ENCODE measurements around the gene FGFBP1.
A peak's percentile ranks its signal among the peaks of the same experiment; 100 is the strongest.

FGFBP1 gene

DNA sequence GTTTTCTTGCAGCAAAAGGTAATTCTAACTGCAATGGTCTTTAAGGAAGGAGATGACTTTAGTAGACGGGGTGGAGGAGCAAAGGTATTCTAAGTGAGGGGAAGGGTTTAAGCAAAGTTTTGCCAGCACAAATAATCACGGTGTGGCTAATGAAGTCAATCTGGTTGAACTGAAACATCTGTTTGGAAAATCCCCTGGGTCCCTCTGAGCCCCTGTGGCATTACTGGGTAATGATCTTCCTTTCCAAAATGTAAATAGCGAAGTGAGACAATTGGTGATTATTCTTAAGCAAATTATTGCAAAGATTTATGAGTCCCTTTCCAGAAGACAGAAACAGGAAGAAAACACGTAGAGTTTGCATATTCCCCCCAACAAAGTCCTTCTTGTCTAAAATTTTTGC, 47.2 kb downstream of the FGFBP1 start:
- no peak for FAIRE-seq
- TF ChIP-seq SPI1 (IDR thresholded peaks at IDR 0.05; ENCODE audit: low read depth, low read length) (0 out of 2 replicates have a peak, but pooled peaks have one; percentile 10), POU2F2 (IDR thresholded peaks at IDR 0.05; ENCODE audit: low read depth, low read length) (no peak)

DNA sequence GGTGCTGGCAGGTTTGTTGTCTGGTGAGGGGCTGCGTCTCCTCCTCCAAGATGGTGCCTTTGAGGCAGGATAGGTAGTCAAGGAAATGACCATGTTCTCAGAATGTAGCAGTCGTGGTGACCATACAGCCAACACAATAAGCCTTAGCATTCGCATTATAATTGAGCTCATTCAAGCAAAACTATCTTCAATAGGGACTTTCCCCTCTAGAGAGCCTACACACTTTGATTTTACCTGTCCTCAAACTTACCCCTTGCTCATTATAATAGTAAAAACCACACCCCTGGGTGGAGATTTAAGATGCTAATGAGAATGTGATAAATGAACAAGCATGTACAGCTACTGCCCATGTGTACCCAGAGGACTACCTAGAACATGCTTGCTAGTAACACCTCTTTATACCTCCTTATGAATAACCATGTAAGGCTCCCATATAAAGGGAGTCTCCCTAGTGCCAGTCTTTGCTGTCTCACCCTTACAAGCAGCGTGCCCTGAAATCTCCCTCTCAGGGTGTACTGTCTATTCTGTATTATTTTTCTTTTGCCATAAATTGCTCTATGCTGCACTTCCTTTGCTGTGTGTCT, 48.2 kb downstream of the FGFBP1 start:
- DNase-seq (ENCODE audit: insufficient read length, low spot score) (no peak), FAIRE-seq (peak; percentile 73)
- TF ChIP-seq TAF1 (IDR thresholded peaks at IDR 0.05; ENCODE audit: low read depth, low read length), result no peak
- no peak for TF ChIP-seq PAX5 (IDR thresholded peaks at IDR 0.05; ENCODE audit: insufficient read depth, low read length, severe bottlenecking)
- no peak for TF ChIP-seq POLR2A (IDR thresholded peaks at IDR 0.05; ENCODE audit: low read depth, low read length)
- TF ChIP-seq POU2F2 (IDR thresholded peaks at IDR 0.05; ENCODE audit: low read depth, low read length), result no peak
- no peak for TF ChIP-seq SPI1 (IDR thresholded peaks at IDR 0.05; ENCODE audit: low read depth, low read length)
- no peak for TF ChIP-seq POLR2AphosphoS5 (IDR thresholded peaks at IDR 0.05; ENCODE audit: low read depth, low read length)

More for the DNA sequence above, 47.2 kb downstream of the FGFBP1 start:
- no peak for DNase-seq (ENCODE audit: insufficient read length, low spot score)

DNA sequence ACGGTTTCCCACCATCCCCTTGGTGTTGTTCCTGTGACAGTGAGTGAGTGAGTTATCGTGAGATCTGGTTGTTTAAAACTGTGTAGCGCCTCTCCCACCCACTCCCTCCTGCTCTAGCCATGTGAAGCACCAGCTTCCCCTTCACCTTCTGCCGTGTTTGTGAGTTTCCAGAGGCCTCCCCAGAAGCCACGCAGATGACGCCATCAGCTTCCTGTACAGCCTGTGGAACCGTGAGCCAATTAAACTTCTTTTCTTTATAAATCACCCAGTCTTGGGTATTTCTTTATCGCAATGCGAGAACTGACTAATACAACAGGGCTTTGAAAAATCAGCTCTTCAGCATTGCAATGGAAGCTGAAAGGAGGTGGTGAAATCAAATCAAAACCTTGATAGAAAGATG, 50.0 kb downstream of the FGFBP1 start:
- FAIRE-seq, result no peak
- TF ChIP-seq POU2F2 (IDR thresholded peaks at IDR 0.05; ENCODE audit: low read depth, low read length), result no peak
- TF ChIP-seq SPI1 (IDR thresholded peaks at IDR 0.05; ENCODE audit: low read depth, low read length), result no peak
- no peak for TF ChIP-seq TAF1 (IDR thresholded peaks at IDR 0.05; ENCODE audit: low read depth, low read length)
- TF ChIP-seq POLR2A (IDR thresholded peaks at IDR 0.05; ENCODE audit: low read depth, low read length), result no peak
- no peak for TF ChIP-seq POLR2AphosphoS5 (IDR thresholded peaks at IDR 0.05; ENCODE audit: low read depth, low read length)
- no peak for TF ChIP-seq PAX5 (IDR thresholded peaks at IDR 0.05; ENCODE audit: insufficient read depth, low read length, severe bottlenecking)
- DNase-seq (ENCODE audit: insufficient read length, low spot score), result no peak

Data from GM12891 (cell line).